Fibroblast of lung (primary cell): Measurements from ENCODE around the gene TUBGCP6. TPM values are rescaled to one million over a fixed set of nuclear protein-coding genes. Genes with fewer than 3 reads are reported as not detected.

Source experiments
- DNase-seq, 2 donors: peaks; one replicate each; pipeline versions ENCODE4 v3.0.0 to v3.0.0-alpha.2; 2010; ENCODE audit warnings: low read depth in 2 of 2
- H2AFZ ChIP-seq: 2 replicates; pipeline ENCODE4 v1.5.1; 2012; ENCODE audit warnings: low read length, control low read depth, inconsistent platforms
- H3K27ac ChIP-seq: 2 replicates; pipeline ENCODE4 v1.5.1; 2011; ENCODE audit warnings: low read length, control low read depth; ENCODE audit not compliant: insufficient read depth
- H3K27me3 ChIP-seq: 2 replicates; pipeline ENCODE4 v1.5.1; 2011; ENCODE audit warnings: mild to moderate bottlenecking, low read length; ENCODE audit not compliant: control insufficient read depth, insufficient read depth
- H3K36me3 ChIP-seq: 2 replicates; pipeline ENCODE4 v1.5.1; 2011; ENCODE audit warnings: low read length; ENCODE audit not compliant: control insufficient read depth, insufficient read depth
- H3K4me1 ChIP-seq: 2 replicates; pipeline ENCODE4 v1.5.1; 2011; ENCODE audit warnings: low read length; ENCODE audit not compliant: control insufficient read depth, insufficient read depth; ENCODE audit errors: extremely low read depth
- H3K4me2 ChIP-seq: 2 replicates; pipeline ENCODE4 v1.5.1; 2011; ENCODE audit warnings: low read length, control low read depth; ENCODE audit not compliant: insufficient read depth; ENCODE audit errors: extremely low read depth
- H3K4me3 ChIP-seq, 4 experiments: fragments of 200-600 bp in 1 of 4; sonication (generic) in 1 of 4; replicated peaks in 1 of 4; 2 replicates each; pipeline ENCODE4 v1.5.1; 2011 to 2016; ENCODE audit warnings: low read length in 4 of 4, low read depth in 3 of 4, mild to moderate bottlenecking in 3 of 4, control low read depth in 2 of 4, inconsistent platforms in 1 of 4, mixed read lengths in 1 of 4; ENCODE audit not compliant: insufficient read depth in 1 of 4; ENCODE audit errors: control extremely low read depth in 1 of 4
- H3K79me2 ChIP-seq: 2 replicates; pipeline ENCODE4 v1.5.1; 2012; ENCODE audit warnings: mild to moderate bottlenecking, low read length, inconsistent platforms; ENCODE audit not compliant: control insufficient read depth, insufficient read depth
- H3K9ac ChIP-seq: 2 replicates; pipeline ENCODE4 v1.5.1; 2011; ENCODE audit warnings: mild to moderate bottlenecking, low read length, control low read depth; ENCODE audit not compliant: insufficient read depth
- H3K9me3 ChIP-seq: 2 replicates; pipeline ENCODE4 v1.5.1; 2012; ENCODE audit warnings: low read depth, low read length; ENCODE audit not compliant: control insufficient read depth, insufficient read depth
- H4K20me1 ChIP-seq: 2 replicates; pipeline ENCODE4 v1.5.1; 2011; ENCODE audit warnings: low read length; ENCODE audit not compliant: control insufficient read depth, insufficient read depth; ENCODE audit errors: extremely low read depth
- EZH2 ChIP-seq: IDR thresholded peaks from 2 replicates; pipeline ENCODE4 v1.5.1; 2012; ENCODE audit warnings: low read length, control low read depth, mild to moderate bottlenecking; ENCODE audit errors: missing control alignments
- polyA plus RNA-seq, 2 donors: library from polyadenylated mRNA; depleted of rRNA in 1 of 2; stranded (reverse) in 1 of 2; unstranded in 1 of 2; fragments of >200 nt; gene quantifications; 2 replicates each; pipeline ENCODE4 v1.2.1, GENCODE V29; 2011 to 2012; ENCODE audit warnings: missing spikeins in 1 of 2
- total RNA-seq: library from RNA; depleted of rRNA; stranded (reverse); fragments of >200 nt; gene quantifications from 2 replicates; pipeline ENCODE4 v1.2.1, GENCODE V29; 2014
- TF ChIP-seq, protein P1 (sequence below), 2 donors: IDR thresholded peaks in 1 of 2; conservative IDR thresholded peaks in 1 of 2; 1 replicate in 1 of 2; 2 replicates in 1 of 2; pipeline ENCODE4 v1.5.1; 2011 to 2012; ENCODE audit warnings: low read length in 2 of 2, control low read depth in 1 of 2, inconsistent platforms in 1 of 2, low read depth in 1 of 2, mild to moderate bottlenecking in 1 of 2

TUBGCP6 gene
- total and polyA plus RNA-seq, 2 donors (not counting 1 experiment from before 2014, with no cell fraction given): 6.7 to 23.8 TPM

DNA sequence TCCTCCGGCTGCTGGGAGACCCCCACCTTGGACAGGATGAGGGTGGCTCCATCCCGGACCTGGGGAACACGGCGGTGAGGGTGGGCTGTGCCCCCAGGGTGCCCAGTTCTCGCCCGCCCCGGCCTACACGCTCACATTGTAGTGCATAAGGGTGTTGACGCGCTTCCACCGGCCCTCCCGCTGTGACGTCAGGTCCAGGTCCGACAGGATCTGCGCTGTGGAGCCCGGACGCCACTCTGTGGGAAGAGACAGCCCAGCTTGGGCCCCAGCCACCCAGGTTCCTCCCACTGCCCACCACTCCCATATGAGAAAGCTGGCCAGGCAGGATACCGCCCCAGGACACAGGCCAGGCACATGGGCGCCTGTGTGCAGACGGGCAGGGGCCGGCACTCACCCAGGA, 33.6 kb upstream of the TUBGCP6 start:
- no peak overlapping the region for H3K4me3 ChIP-seq
- H3K27ac ChIP-seq: no peak overlapping the region
- H2AFZ ChIP-seq: no peak overlapping the region
- no peaks in the 10 kb centered on the region for H4K20me1 ChIP-seq
- H3K9me3 ChIP-seq: no peaks in the 10 kb centered on the region
- H3K79me2 ChIP-seq: peaks cover 1% of the 10 kb centered on the region
- H3K9ac ChIP-seq: no peak overlapping the region
- DNase-seq: no peak
- TF ChIP-seq EZH2: no peak
- TF ChIP-seq, protein P1, sequence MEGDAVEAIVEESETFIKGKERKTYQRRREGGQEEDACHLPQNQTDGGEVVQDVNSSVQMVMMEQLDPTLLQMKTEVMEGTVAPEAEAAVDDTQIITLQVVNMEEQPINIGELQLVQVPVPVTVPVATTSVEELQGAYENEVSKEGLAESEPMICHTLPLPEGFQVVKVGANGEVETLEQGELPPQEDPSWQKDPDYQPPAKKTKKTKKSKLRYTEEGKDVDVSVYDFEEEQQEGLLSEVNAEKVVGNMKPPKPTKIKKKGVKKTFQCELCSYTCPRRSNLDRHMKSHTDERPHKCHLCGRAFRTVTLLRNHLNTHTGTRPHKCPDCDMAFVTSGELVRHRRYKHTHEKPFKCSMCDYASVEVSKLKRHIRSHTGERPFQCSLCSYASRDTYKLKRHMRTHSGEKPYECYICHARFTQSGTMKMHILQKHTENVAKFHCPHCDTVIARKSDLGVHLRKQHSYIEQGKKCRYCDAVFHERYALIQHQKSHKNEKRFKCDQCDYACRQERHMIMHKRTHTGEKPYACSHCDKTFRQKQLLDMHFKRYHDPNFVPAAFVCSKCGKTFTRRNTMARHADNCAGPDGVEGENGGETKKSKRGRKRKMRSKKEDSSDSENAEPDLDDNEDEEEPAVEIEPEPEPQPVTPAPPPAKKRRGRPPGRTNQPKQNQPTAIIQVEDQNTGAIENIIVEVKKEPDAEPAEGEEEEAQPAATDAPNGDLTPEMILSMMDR (conservative IDR thresholded peaks at IDR 0.05 in 1 of 2, IDR thresholded peaks at IDR 0.05 in 1 of 2; ENCODE audit: low read depth in 1 of 2, low read length in 2 of 2): no peak
- peaks cover 75% of the 10 kb centered on the region for H3K36me3 ChIP-seq
- no peak overlapping the region for H3K4me2 ChIP-seq
- H3K4me1 ChIP-seq: peaks cover 5% of the 10 kb centered on the region
- no peaks in the 10 kb centered on the region for H3K27me3 ChIP-seq

DNA sequence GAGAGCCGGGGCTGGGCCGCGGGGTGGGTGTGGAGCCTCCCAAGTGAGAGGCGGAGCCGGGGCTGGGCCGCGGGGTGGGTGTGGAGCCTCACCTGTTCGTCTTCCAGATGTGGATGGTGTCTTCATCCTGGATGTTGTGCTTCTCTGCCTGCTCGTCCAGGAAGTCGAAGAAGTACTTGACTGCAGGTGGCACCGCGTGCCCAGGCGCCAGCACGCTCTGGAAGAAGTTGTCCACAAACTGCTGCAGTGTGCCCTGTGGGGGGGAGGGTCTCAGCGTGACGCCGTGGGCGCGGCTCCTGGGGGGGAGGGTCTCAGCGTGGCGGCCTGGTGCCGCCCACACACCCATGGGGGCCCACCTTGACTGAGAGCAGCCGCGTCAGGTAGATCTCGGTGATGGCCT, 32.9 kb upstream of the TUBGCP6 start:
- TF ChIP-seq EZH2: no peak
- TF ChIP-seq, protein P1 (conservative IDR thresholded peaks at IDR 0.05 in 1 of 2, IDR thresholded peaks at IDR 0.05 in 1 of 2; ENCODE audit: low read depth in 1 of 2, low read length in 2 of 2): no peak
- Histone ChIP-seq H3K9ac (no peak overlapping the region), H3K4me1 (peaks cover 2% of the 10 kb centered on the region), H2AFZ (no peak overlapping the region), H3K27ac (no peak overlapping the region), H3K9me3 (no peaks in the 10 kb centered on the region), H3K79me2 (peaks cover 1% of the 10 kb centered on the region), H3K27me3 (no peaks in the 10 kb centered on the region), H3K4me2 (no peak overlapping the region), H4K20me1 (no peaks in the 10 kb centered on the region), H3K4me3 (no peak overlapping the region), H3K36me3 (peaks cover 70% of the 10 kb centered on the region)
- no peak for DNase-seq

DNA sequence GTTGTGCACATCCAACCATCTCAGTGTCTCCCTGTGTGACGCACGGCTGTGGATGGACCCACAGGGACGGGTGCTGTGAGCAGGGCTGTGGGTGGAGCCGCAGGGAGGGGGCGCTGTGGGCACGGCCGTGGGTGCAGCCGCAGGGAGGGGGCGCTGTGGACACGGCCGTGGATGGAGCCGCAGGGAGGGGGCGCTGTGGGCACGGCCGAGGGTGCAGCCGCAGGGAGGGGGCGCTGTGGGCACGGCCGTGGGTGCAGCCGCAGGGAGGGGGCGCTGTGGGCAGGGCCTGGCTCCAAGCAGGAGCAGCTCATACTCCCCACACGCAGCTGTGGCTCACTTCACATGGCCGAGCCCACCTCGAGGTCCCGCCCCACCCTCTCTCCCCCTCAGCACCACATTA, 31.3 kb upstream of the TUBGCP6 start:
- Histone ChIP-seq H3K4me1 (peaks cover 4% of the 10 kb centered on the region), H2AFZ (no peak overlapping the region), H4K20me1 (no peaks in the 10 kb centered on the region), H3K36me3 (peaks cover 56% of the 10 kb centered on the region), H3K79me2 (peaks cover 1% of the 10 kb centered on the region), H3K27me3 (no peaks in the 10 kb centered on the region), H3K4me2 (no peak overlapping the region), H3K9me3 (no peaks in the 10 kb centered on the region), H3K27ac (no peak overlapping the region), H3K9ac (no peak overlapping the region), H3K4me3 (no peak overlapping the region)
- peak; percentile 51 for DNase-seq
- TF ChIP-seq, protein P1 (conservative IDR thresholded peaks at IDR 0.05 in 1 of 2, IDR thresholded peaks at IDR 0.05 in 1 of 2; ENCODE audit: low read depth in 1 of 2, low read length in 2 of 2): peak; percentile 19 to 22
- TF ChIP-seq EZH2: no peak
